H9 (cell line): ENCODE measurements around the gene SLC9A9. TPM values are rescaled to one million over a fixed set of nuclear protein-coding genes. Genes with fewer than 3 reads are reported as not detected.

Source experiments
- DNase-seq: peaks from one replicate; pipeline ENCODE4 v3.0.0-alpha.2; 2017
- H2AFZ ChIP-seq: one replicate; pipeline ENCODE4 v1.6.1; 2013; ENCODE audit warnings: mild to moderate bottlenecking, low read length, control low read depth, moderate library complexity
- H2AK5ac ChIP-seq: 2 replicates; pipeline ENCODE4 v1.6.1; 2013; ENCODE audit warnings: low read length, control low read depth, mixed read lengths; ENCODE audit not compliant: insufficient read length
- H2BK120ac ChIP-seq: one replicate; pipeline ENCODE4 v1.6.1; 2013; ENCODE audit warnings: low read depth, mild to moderate bottlenecking, low read length, control low read depth, inconsistent platforms; ENCODE audit not compliant: poor library complexity, severe bottlenecking
- H2BK12ac ChIP-seq: 2 replicates; pipeline ENCODE4 v1.6.1; 2013; ENCODE audit warnings: low read length, control low read depth, mixed read lengths, low read depth; ENCODE audit not compliant: insufficient read length
- H2BK15ac ChIP-seq: 2 replicates; pipeline ENCODE4 v1.6.1; 2013; ENCODE audit warnings: low read depth, low read length, control low read depth
- H2BK20ac ChIP-seq: one replicate; pipeline ENCODE4 v1.6.1; 2013; ENCODE audit warnings: low read depth, mild to moderate bottlenecking, low read length, control low read depth, inconsistent platforms; ENCODE audit not compliant: poor library complexity, severe bottlenecking
- H2BK5ac ChIP-seq: 2 replicates; pipeline ENCODE4 v1.6.1; 2013; ENCODE audit warnings: low read length, control low read depth, mixed read lengths; ENCODE audit not compliant: insufficient read length
- H3K14ac ChIP-seq: 2 replicates; pipeline ENCODE4 v1.6.1; 2013; ENCODE audit warnings: low read length, control low read depth; ENCODE audit not compliant: insufficient read depth
- H3K18ac ChIP-seq: 2 replicates; pipeline ENCODE4 v1.6.1; 2013; ENCODE audit warnings: low read depth, mild to moderate bottlenecking, mixed read lengths, low read length, control low read depth; ENCODE audit not compliant: insufficient read length
- H3K23ac ChIP-seq: 2 replicates; pipeline ENCODE4 v1.6.1; 2013; ENCODE audit warnings: low read length, control low read depth, mixed read lengths, low read depth; ENCODE audit not compliant: insufficient read length
- H3K23me2 ChIP-seq: 2 replicates; pipeline ENCODE4 v1.6.1; 2013; ENCODE audit warnings: low read depth, mild to moderate bottlenecking, mixed read lengths, low read length, control low read depth; ENCODE audit not compliant: insufficient read length, poor library complexity, severe bottlenecking
- H3K27ac ChIP-seq: 2 replicates; pipeline ENCODE4 v1.5.1; 2013; ENCODE audit warnings: low read length, control low read depth, mixed read lengths, low read depth; ENCODE audit not compliant: insufficient read length
- H3K27me3 ChIP-seq: 2 replicates; pipeline ENCODE4 v1.6.1; 2013; ENCODE audit warnings: low read length, control low read depth, inconsistent platforms; ENCODE audit not compliant: insufficient read depth
- H3K4ac ChIP-seq: 2 replicates; pipeline ENCODE4 v1.6.1; 2013; ENCODE audit warnings: low read depth, mild to moderate bottlenecking, control low read depth, inconsistent platforms, low read length, moderate library complexity
- H3K4me1 ChIP-seq: 2 replicates; pipeline ENCODE4 v1.6.1; 2013; ENCODE audit warnings: low read length, control low read depth, inconsistent platforms; ENCODE audit not compliant: insufficient read depth
- H3K4me2 ChIP-seq: 2 replicates; pipeline ENCODE4 v1.6.1; 2013; ENCODE audit warnings: low read length, control low read depth, mixed read lengths; ENCODE audit not compliant: insufficient read length, insufficient read depth
- H3K56ac ChIP-seq: 2 replicates; pipeline ENCODE4 v1.6.1; 2013; ENCODE audit warnings: low read depth, mild to moderate bottlenecking, mixed read lengths, low read length, control low read depth; ENCODE audit not compliant: insufficient read length
- H3K79me1 ChIP-seq: 2 replicates; pipeline ENCODE4 v1.6.1; 2013; ENCODE audit warnings: low read depth, mild to moderate bottlenecking, moderate library complexity, low read length, control low read depth, inconsistent platforms; ENCODE audit not compliant: insufficient read depth, poor library complexity, severe bottlenecking
- H3K79me2 ChIP-seq: 2 replicates; pipeline ENCODE4 v1.6.1; 2013; ENCODE audit warnings: low read length, control low read depth, inconsistent platforms; ENCODE audit not compliant: insufficient read depth
- H3K9ac ChIP-seq: 2 replicates; pipeline ENCODE4 v1.6.1; 2013; ENCODE audit warnings: low read length, control low read depth, mixed read lengths; ENCODE audit not compliant: insufficient read length; ENCODE audit errors: extremely low read depth
- H3K9me3 ChIP-seq: one replicate; pipeline ENCODE4 v1.6.1; 2013; ENCODE audit warnings: low read depth, low read length, inconsistent platforms; ENCODE audit not compliant: control insufficient read depth
- H3T11ph ChIP-seq: one replicate; pipeline ENCODE4 v1.6.1; 2013; ENCODE audit warnings: mild to moderate bottlenecking, low read length, control low read depth, inconsistent platforms
- H4K20me1 ChIP-seq: one replicate; pipeline ENCODE4 v1.6.1; 2013; ENCODE audit not compliant: control insufficient read depth, insufficient read length, insufficient read depth
- H4K5ac ChIP-seq: 2 replicates; pipeline ENCODE4 v1.6.1; 2013; ENCODE audit warnings: low read depth, mild to moderate bottlenecking, mixed read lengths, low read length, control low read depth; ENCODE audit not compliant: insufficient read length
- H4K8ac ChIP-seq: replicated peaks from 2 replicates; pipeline ENCODE4 v1.6.1; 2013; ENCODE audit warnings: low read length, control low read depth, mixed read lengths, low read depth; ENCODE audit not compliant: insufficient read length
- H4K91ac ChIP-seq: 2 replicates; pipeline ENCODE4 v1.6.1; 2013; ENCODE audit warnings: low read depth, mild to moderate bottlenecking, moderate library complexity, mixed read lengths, low read length, control low read depth; ENCODE audit not compliant: insufficient read length
- H3K27ac Mint-ChIP-seq, 3 experiments: 2 replicates in 2 of 3; 3 replicates in 1 of 3; pipeline ENCODE4 v1.8.0; 2020 to 2021; ENCODE audit warnings: mixed read lengths in 3 of 3, mild to moderate bottlenecking in 1 of 3, moderate library complexity in 1 of 3
- H3K27me3 Mint-ChIP-seq: 2 replicates; pipeline ENCODE4 v1.8.0; 2021; ENCODE audit warnings: low read depth, mild to moderate bottlenecking, moderate library complexity, mixed read lengths
- H3K36me3 Mint-ChIP-seq, 3 experiments: 2 replicates in 2 of 3; 3 replicates in 1 of 3; pipeline ENCODE4 v1.8.0; 2020 to 2021; ENCODE audit warnings: low read depth in 3 of 3, mixed read lengths in 3 of 3; ENCODE audit not compliant: insufficient read depth in 1 of 3
- H3K4me1 Mint-ChIP-seq, 2 experiments: 2 replicates each; pipeline ENCODE4 v1.8.0; 2020; ENCODE audit warnings: mixed read lengths in 2 of 2
- H3K4me3 Mint-ChIP-seq, 2 experiments: 2 replicates in 1 of 2; 3 replicates in 1 of 2; pipeline ENCODE4 v1.8.0; 2020 to 2021; ENCODE audit warnings: mild to moderate bottlenecking in 2 of 2, mixed read lengths in 2 of 2, moderate library complexity in 1 of 2
- H3K9me3 Mint-ChIP-seq, 2 experiments: 2 replicates in 1 of 2; 3 replicates in 1 of 2; pipeline ENCODE4 v1.8.0; 2020; ENCODE audit warnings: mild to moderate bottlenecking in 2 of 2, mixed read lengths in 2 of 2, moderate library complexity in 1 of 2
- WGBS: extraction: QIAGEN DNeasy Blood & Tissue Kit; methylation state at CpG from one replicate; pipeline ENCODE4 v1.1.7; 2013; ENCODE audit warnings: missing lambda C conversion rate, low lambda C conversion rate, mixed read lengths; ENCODE audit not compliant: insufficient read length; ENCODE audit errors: extremely low coverage; 5-methylcytosine and 5-hydroxymethylcytosine counted together
- total RNA-seq: library from RNA; stranded (reverse); gene quantifications from 2 replicates; pipeline ENCODE4 v1.2.1, GENCODE V29; 2021
- TF ChIP-seq, protein P1 (sequence below): fragments of 200-600 bp; sonication (generic); conservative IDR thresholded peaks from 3 replicates; pipeline ENCODE4 v1.8.0; 2021; ENCODE audit warnings: antibody characterized with exemption, mild to moderate bottlenecking

SLC9A9 gene
- total RNA-seq, 1 experiment from 2014 or later: 0.35 TPM

DNA sequence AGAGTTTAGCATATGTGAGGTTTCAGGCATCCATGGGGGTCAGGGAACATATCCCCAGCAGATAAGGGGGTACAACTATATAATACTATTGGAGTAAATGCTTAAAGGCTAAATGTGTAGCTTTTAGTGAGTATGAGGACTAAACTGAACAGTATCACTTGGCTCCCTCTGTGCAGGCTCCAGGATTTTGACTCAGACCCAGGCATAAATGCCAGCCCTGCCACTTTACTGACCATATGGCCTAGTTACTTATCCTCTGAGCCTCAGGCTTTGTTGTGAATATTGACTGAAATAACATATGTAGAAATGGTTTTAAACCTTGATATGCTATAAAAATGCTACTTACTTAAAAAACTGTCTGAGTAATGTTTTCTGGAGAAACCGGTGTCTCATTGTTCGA, 577.1 kb downstream of the SLC9A9 start:
- H2BK12ac ChIP-seq: no peak overlapping the region
- H4K8ac ChIP-seq: no peak overlapping the region
- WGBS: no CpG with 5 or more reads among the region's 2 CpGs
- H2BK120ac ChIP-seq: no peak overlapping the region
- H4K5ac ChIP-seq: no peak overlapping the region
- H3K4me1 Mint-ChIP-seq: no peaks in the 10 kb centered on the region
- no peaks in the 10 kb centered on the region for H3K27me3 ChIP-seq
- no peak overlapping the region for H3K4me3 Mint-ChIP-seq
- no peaks in the 10 kb centered on the region for H3K23me2 ChIP-seq
- no peak overlapping the region for H2BK20ac ChIP-seq
- no peaks in the 10 kb centered on the region for H4K20me1 ChIP-seq
- H3K4me2 ChIP-seq: no peak overlapping the region
- no peak overlapping the region for H3K4ac ChIP-seq
- DNase-seq: no peak
- no peaks in the 10 kb centered on the region for H3K9me3 ChIP-seq
- no peak overlapping the region for H3K27ac ChIP-seq
- no peak overlapping the region for H3K56ac ChIP-seq
- no peak overlapping the region for H2BK5ac ChIP-seq
- H3K14ac ChIP-seq: no peak overlapping the region
- no peak overlapping the region for H3K23ac ChIP-seq
- no peak overlapping the region for H2AK5ac ChIP-seq
- H3K4me1 ChIP-seq: no peaks in the 10 kb centered on the region
- no peak overlapping the region for H3K27ac Mint-ChIP-seq
- H4K91ac ChIP-seq: no peak overlapping the region
- H3T11ph ChIP-seq: no peak overlapping the region
- no peaks in the 10 kb centered on the region for H3K36me3 Mint-ChIP-seq
- TF ChIP-seq, protein P1, sequence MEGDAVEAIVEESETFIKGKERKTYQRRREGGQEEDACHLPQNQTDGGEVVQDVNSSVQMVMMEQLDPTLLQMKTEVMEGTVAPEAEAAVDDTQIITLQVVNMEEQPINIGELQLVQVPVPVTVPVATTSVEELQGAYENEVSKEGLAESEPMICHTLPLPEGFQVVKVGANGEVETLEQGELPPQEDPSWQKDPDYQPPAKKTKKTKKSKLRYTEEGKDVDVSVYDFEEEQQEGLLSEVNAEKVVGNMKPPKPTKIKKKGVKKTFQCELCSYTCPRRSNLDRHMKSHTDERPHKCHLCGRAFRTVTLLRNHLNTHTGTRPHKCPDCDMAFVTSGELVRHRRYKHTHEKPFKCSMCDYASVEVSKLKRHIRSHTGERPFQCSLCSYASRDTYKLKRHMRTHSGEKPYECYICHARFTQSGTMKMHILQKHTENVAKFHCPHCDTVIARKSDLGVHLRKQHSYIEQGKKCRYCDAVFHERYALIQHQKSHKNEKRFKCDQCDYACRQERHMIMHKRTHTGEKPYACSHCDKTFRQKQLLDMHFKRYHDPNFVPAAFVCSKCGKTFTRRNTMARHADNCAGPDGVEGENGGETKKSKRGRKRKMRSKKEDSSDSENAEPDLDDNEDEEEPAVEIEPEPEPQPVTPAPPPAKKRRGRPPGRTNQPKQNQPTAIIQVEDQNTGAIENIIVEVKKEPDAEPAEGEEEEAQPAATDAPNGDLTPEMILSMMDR: no peak
- no peaks in the 10 kb centered on the region for H3K27me3 Mint-ChIP-seq
- no peaks in the 10 kb centered on the region for H3K79me1 ChIP-seq
- H2AFZ ChIP-seq: no peak overlapping the region
- H2BK15ac ChIP-seq: no peak overlapping the region
- H3K9ac ChIP-seq: no peak overlapping the region
- no peaks in the 10 kb centered on the region for H3K9me3 Mint-ChIP-seq
- no peaks in the 10 kb centered on the region for H3K79me2 ChIP-seq
- no peak overlapping the region for H3K18ac ChIP-seq
